Skeletal muscle satellite cell (primary cell): ENCODE results near the gene CFAP61.

Experiments
- H3K27me3 ChIP-seq: 2 replicates; pipeline ENCODE4 v1.7.0; 2013; ENCODE audit warnings: low read length; ENCODE audit not compliant: control insufficient read depth, insufficient read depth
- H3K36me3 ChIP-seq: 2 replicates; pipeline ENCODE4 v1.7.0; 2013; ENCODE audit warnings: mild to moderate bottlenecking, control low read depth, low read length; ENCODE audit not compliant: insufficient read depth
- H3K4me1 ChIP-seq: 2 replicates; pipeline ENCODE4 v1.7.0; 2013; ENCODE audit warnings: low read length; ENCODE audit not compliant: control insufficient read depth, insufficient read depth
- H3K4me2 ChIP-seq: 2 replicates; pipeline ENCODE4 v1.7.0; 2013; ENCODE audit warnings: mild to moderate bottlenecking, low read length
- H3K4me3 ChIP-seq: 2 replicates; pipeline ENCODE4 v1.7.0; 2013; ENCODE audit warnings: low read length
- H3K9ac ChIP-seq: 2 replicates; pipeline ENCODE4 v1.7.0; 2013; ENCODE audit warnings: mild to moderate bottlenecking, low read depth, low read length, moderate library complexity
- H3K9me3 ChIP-seq: replicated peaks from 2 replicates; pipeline ENCODE4 v1.7.0; 2013; ENCODE audit warnings: mild to moderate bottlenecking, control low read depth, low read length

Gene CFAP61

GRCh38 chr20:20143646-20144045, 91.3 kb downstream of the CFAP61 start:
- H3K4me3 ChIP-seq = no peak overlapping the region
- H3K4me2 ChIP-seq = no peak overlapping the region
- H3K36me3 ChIP-seq = no peaks in the 10 kb centered on the region
- no peaks in the 10 kb centered on the region for H3K4me1 ChIP-seq
- no peaks in the 10 kb centered on the region for H3K27me3 ChIP-seq
- H3K9me3 ChIP-seq = no peaks in the 10 kb centered on the region
- H3K9ac ChIP-seq = no peak overlapping the region

DNA sequence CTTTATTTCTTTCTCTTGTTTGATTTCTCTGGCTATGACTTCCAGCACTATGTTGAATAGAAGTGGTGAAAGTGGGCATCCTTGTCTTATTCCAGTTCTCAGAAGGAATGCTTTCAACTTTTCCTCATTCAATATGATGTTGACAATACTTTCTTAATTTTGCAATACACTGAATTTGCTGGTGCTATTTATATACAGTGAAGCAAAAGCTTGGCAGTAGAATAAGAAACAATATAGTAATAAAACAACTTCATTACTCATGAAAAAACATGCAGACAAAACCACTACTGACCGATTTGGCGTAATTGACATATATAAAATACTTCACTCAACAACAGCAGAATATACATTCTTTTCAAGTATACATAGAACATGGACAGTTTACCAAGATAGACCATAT, 96.4 kb downstream of the CFAP61 start:
- Histone ChIP-seq H3K4me3 (no peak overlapping the region), H3K4me2 (no peak overlapping the region), H3K36me3 (no peaks in the 10 kb centered on the region), H3K4me1 (no peaks in the 10 kb centered on the region), H3K9me3 (no peaks in the 10 kb centered on the region), H3K9ac (no peak overlapping the region), H3K27me3 (no peaks in the 10 kb centered on the region)

- Histone ChIP-seq H3K27me3 (no peaks in the 10 kb centered on the region), H3K4me2 (no peak overlapping the region), H3K9ac (no peak overlapping the region), H3K9me3 (no peaks in the 10 kb centered on the region), H3K4me3 (no peak overlapping the region), H3K4me1 (no peaks in the 10 kb centered on the region), H3K36me3 (no peaks in the 10 kb centered on the region)
Observed at GRCh38 chr20:20150241-20150640, 97.9 kb downstream of the CFAP61 start.

DNA sequence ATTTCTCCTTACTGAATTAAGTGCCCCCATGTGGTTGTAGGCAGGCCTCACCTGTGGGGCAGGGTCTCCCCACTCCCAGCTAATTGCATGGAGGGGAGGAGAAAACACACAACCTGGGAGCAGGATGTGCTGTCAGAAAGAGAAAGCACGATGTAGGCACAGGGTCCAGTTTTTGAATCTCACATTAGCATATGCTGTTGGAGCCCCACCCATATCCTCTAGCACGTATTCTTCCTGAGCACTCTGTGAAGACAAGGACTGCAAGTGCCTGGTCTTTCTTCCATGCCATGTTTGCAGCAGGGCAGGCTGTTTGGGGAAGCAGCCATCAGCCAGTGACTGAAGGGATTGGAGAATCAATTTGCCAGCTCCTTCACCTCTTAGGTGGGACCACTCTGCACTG, 108.2 kb downstream of the CFAP61 start:
- no peaks in the 10 kb centered on the region for H3K9me3 ChIP-seq
- H3K36me3 ChIP-seq = no peaks in the 10 kb centered on the region
- no peaks in the 10 kb centered on the region for H3K4me1 ChIP-seq
- H3K4me3 ChIP-seq = no peak overlapping the region
- no peak overlapping the region for H3K9ac ChIP-seq
- H3K27me3 ChIP-seq = no peaks in the 10 kb centered on the region
- no peak overlapping the region for H3K4me2 ChIP-seq

- no peaks in the 10 kb centered on the region for H3K9me3 ChIP-seq
- H3K36me3 ChIP-seq = no peaks in the 10 kb centered on the region
- no peak overlapping the region for H3K4me3 ChIP-seq
- no peaks in the 10 kb centered on the region for H3K4me1 ChIP-seq
- H3K27me3 ChIP-seq = no peaks in the 10 kb centered on the region
- H3K4me2 ChIP-seq = no peak overlapping the region
- no peak overlapping the region for H3K9ac ChIP-seq
Observed at GRCh38 chr20:20161611-20162010, 109.3 kb downstream of the CFAP61 start.

GRCh38 chr20:20167698-20168097, 115.4 kb downstream of the CFAP61 start:
- no peaks in the 10 kb centered on the region for H3K27me3 ChIP-seq
- no peaks in the 10 kb centered on the region for H3K9me3 ChIP-seq
- H3K9ac ChIP-seq = no peak overlapping the region
- H3K4me3 ChIP-seq = no peak overlapping the region
- H3K4me2 ChIP-seq = no peak overlapping the region
- no peaks in the 10 kb centered on the region for H3K36me3 ChIP-seq
- no peaks in the 10 kb centered on the region for H3K4me1 ChIP-seq

GRCh38 chr20:20173254-20173653, 120.9 kb downstream of the CFAP61 start:
- Histone ChIP-seq H3K27me3 (no peaks in the 10 kb centered on the region), H3K4me1 (no peaks in the 10 kb centered on the region), H3K9ac (no peak overlapping the region), H3K4me3 (no peak overlapping the region), H3K36me3 (no peaks in the 10 kb centered on the region), H3K4me2 (no peak overlapping the region), H3K9me3 (no peaks in the 10 kb centered on the region)

GRCh38 chr20:20174089-20174835, 121.9 kb downstream of the CFAP61 start:
- Histone ChIP-seq H3K36me3 (no peaks in the 10 kb centered on the region), H3K27me3 (no peaks in the 10 kb centered on the region), H3K4me2 (no peak overlapping the region), H3K9me3 (no peaks in the 10 kb centered on the region), H3K4me1 (no peaks in the 10 kb centered on the region), H3K4me3 (no peak overlapping the region), H3K9ac (no peak overlapping the region)

DNA sequence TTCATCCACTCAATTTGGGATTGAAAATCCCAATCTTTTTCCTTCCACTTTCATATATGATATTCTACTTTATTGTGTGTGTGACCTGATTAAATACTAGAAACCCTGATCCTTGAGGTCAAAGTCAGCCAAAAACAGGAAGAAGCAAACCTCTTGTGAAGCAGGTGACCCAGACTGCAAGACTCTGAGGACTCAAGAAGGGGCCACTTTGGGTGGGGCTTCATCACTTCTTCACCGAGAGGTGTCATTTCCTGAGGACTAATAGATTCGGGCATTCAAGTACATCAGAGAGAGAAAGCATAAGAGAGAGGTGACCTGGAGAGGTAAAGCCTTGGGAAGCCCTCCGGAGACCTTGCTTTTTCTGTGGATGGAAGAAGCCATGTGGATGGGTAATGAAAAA, 129.0 kb downstream of the CFAP61 start:
- no peaks in the 10 kb centered on the region for H3K4me1 ChIP-seq
- H3K9ac ChIP-seq = no peak overlapping the region
- H3K27me3 ChIP-seq = no peaks in the 10 kb centered on the region
- H3K36me3 ChIP-seq = no peaks in the 10 kb centered on the region
- H3K9me3 ChIP-seq = no peaks in the 10 kb centered on the region
- no peak overlapping the region for H3K4me2 ChIP-seq
- no peak overlapping the region for H3K4me3 ChIP-seq

DNA sequence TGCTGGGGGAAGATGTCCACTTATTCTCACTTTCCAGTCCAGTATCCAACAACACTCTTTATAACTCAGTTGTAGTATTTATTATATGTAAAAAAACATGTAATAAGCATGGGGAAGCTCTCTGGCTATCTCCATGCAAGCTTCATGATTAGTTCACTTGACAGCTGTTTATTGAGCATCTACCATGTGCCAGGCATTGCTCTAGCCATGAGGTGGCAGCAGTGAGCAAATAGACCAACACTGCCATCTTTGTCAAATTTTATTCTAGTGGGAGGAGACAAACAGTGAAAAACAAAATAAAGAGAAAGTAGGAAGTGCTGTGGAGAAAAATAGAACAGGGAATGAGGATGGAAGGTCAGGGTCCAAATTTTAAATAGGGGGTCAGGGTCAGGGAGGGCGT, 131.8 kb downstream of the CFAP61 start:
- Histone ChIP-seq H3K9ac (no peak overlapping the region), H3K27me3 (no peaks in the 10 kb centered on the region), H3K4me1 (no peaks in the 10 kb centered on the region), H3K36me3 (no peaks in the 10 kb centered on the region), H3K4me3 (no peak overlapping the region), H3K9me3 (no peaks in the 10 kb centered on the region), H3K4me2 (no peak overlapping the region)

- Histone ChIP-seq H3K9me3 (no peaks in the 10 kb centered on the region), H3K4me2 (no peak overlapping the region), H3K4me3 (no peak overlapping the region), H3K27me3 (no peaks in the 10 kb centered on the region), H3K9ac (no peak overlapping the region), H3K4me1 (no peaks in the 10 kb centered on the region), H3K36me3 (no peaks in the 10 kb centered on the region)
Observed at GRCh38 chr20:20184706-20185105, 132.4 kb downstream of the CFAP61 start.

- Histone ChIP-seq H3K4me2 (no peak overlapping the region), H3K4me3 (no peak overlapping the region), H3K4me1 (no peaks in the 10 kb centered on the region), H3K36me3 (no peaks in the 10 kb centered on the region), H3K27me3 (no peaks in the 10 kb centered on the region), H3K9me3 (no peaks in the 10 kb centered on the region), H3K9ac (no peak overlapping the region)
Observed at GRCh38 chr20:20188647-20189046, 136.3 kb downstream of the CFAP61 start.
